ENCODE measurements around the gene IGFBP7. TPM values are rescaled to one million over a fixed set of nuclear protein-coding genes. Genes with fewer than 3 reads are reported as not detected.

The IGFBP7 gene
- polyA plus RNA-seq, 10 donors = 110 to 173 (median 127) TPM

Other genes with a start within 250 kb of the IGFBP7 start
- gene REST, start 202.5 kb downstream of the IGFBP7 start, polyA plus RNA-seq (ENCODE audit: insufficient read length in 10 of 10) = 10 to 100 TPM; 20.9 to 30.6 (median 24.7) TPM
- gene NOA1, start 132.8 kb downstream of the IGFBP7 start, polyA plus RNA-seq (ENCODE audit: insufficient read length in 10 of 10) = 10 to 100 TPM; 15.1 to 19.6 (median 17.7) TPM
- gene POLR2B, start 131.5 kb downstream of the IGFBP7 start, polyA plus RNA-seq (ENCODE audit: insufficient read length in 10 of 10) = 10 to 100 TPM; 63.5 to 90.7 (median 78.9) TPM

Measured in muscle of back (tissue), 10 donors.